GM23338 (cell line): Measurements from ENCODE around the gene OR52E2. TPM values are rescaled to one million over a fixed set of nuclear protein-coding genes. Genes with fewer than 3 reads are reported as not detected.

Experiments
- ATAC-seq: fragments of 200-7000 bp; cut with Tn5 transposase; 3 replicates; pipeline ENCODE4 v1.9.1; 2020
- DNase-seq: peaks from one replicate; pipeline ENCODE4 v3.0.0-alpha.2; 2015; ENCODE audit warnings: low spot score
- H2AFZ ChIP-seq: fragments of 200-600 bp; sonication (generic); 2 replicates; pipeline ENCODE4 v1.8.0; 2016; ENCODE audit warnings: antibody characterized with exemption, mild to moderate bottlenecking, moderate library complexity
- H3F3A ChIP-seq: fragments of 200-600 bp; sonication (generic); replicated peaks from 2 replicates; pipeline ENCODE4 v1.8.0; 2017; ENCODE audit warnings: antibody characterized with exemption, mixed run types, low read depth
- H3K27ac ChIP-seq: fragments of 200-600 bp; sonication (generic); 2 replicates; pipeline ENCODE4 v1.6.1; 2016; ENCODE audit warnings: low read depth
- H3K27me3 ChIP-seq: fragments of 200-600 bp; sonication (generic); 2 replicates; pipeline ENCODE4 v1.8.0; 2016; ENCODE audit warnings: mild to moderate bottlenecking, mixed run types, moderate library complexity; ENCODE audit not compliant: insufficient read depth
- H3K36me3 ChIP-seq: fragments of 200-600 bp; sonication (generic); 2 replicates; pipeline ENCODE4 v1.8.0; 2016; ENCODE audit warnings: mild to moderate bottlenecking; ENCODE audit not compliant: insufficient read depth
- H3K4me1 ChIP-seq: fragments of 200-600 bp; sonication (generic); 2 replicates; pipeline ENCODE4 v1.8.0; 2016; ENCODE audit warnings: mild to moderate bottlenecking, moderate library complexity; ENCODE audit not compliant: insufficient read depth
- H3K4me2 ChIP-seq: fragments of 200-600 bp; sonication (generic); 2 replicates; pipeline ENCODE4 v1.7.1; 2017; ENCODE audit warnings: mixed run types
- H3K4me3 ChIP-seq: fragments of 200-600 bp; sonication (generic); 2 replicates; pipeline ENCODE4 v1.6.1; 2016; ENCODE audit warnings: mixed run types
- H3K79me2 ChIP-seq: fragments of 200-600 bp; sonication (generic); replicated peaks from 2 replicates; pipeline ENCODE4 v1.8.0; 2017; ENCODE audit warnings: mild to moderate bottlenecking; ENCODE audit not compliant: insufficient read depth
- H3K9me2 ChIP-seq: fragments of 200-600 bp; sonication (generic); 2 replicates; pipeline ENCODE4 v1.8.0; 2017; ENCODE audit not compliant: insufficient read depth
- H4K20me1 ChIP-seq: fragments of 200-600 bp; sonication (generic); replicated peaks from 2 replicates; pipeline ENCODE4 v1.8.0; 2017; ENCODE audit warnings: mild to moderate bottlenecking; ENCODE audit not compliant: insufficient read depth
- H3K27ac Mint-ChIP-seq: 2 replicates; pipeline ENCODE4 v1.8.0; 2020; ENCODE audit warnings: inconsistent platforms, mild to moderate bottlenecking, moderate library complexity, mixed read lengths
- H3K27me3 Mint-ChIP-seq: 3 replicates; pipeline ENCODE4 v1.8.0; 2022; ENCODE audit warnings: low read depth, mild to moderate bottlenecking, moderate library complexity, mixed read lengths, inconsistent platforms; ENCODE audit not compliant: insufficient read depth, poor library complexity
- H3K36me3 Mint-ChIP-seq: 3 replicates; pipeline ENCODE4 v1.8.0; 2021; ENCODE audit warnings: low read depth, mild to moderate bottlenecking, inconsistent platforms, moderate library complexity, mixed read lengths
- H3K4me1 Mint-ChIP-seq: 3 replicates; pipeline ENCODE4 v1.8.0; 2020; ENCODE audit warnings: mild to moderate bottlenecking, inconsistent platforms, mixed read lengths
- H3K4me3 Mint-ChIP-seq: 3 replicates; pipeline ENCODE4 v1.8.0; 2021; ENCODE audit warnings: moderate library complexity, mild to moderate bottlenecking, inconsistent platforms, mixed read lengths
- H3K9me3 Mint-ChIP-seq: 3 replicates; pipeline ENCODE4 v1.8.0; 2020; ENCODE audit warnings: moderate library complexity, mild to moderate bottlenecking, inconsistent platforms, mixed read lengths
- CREB1 ChIP-seq: fragments of 250-450 bp; sonication (Bioruptor Pico); IDR thresholded peaks from 2 replicates; pipeline ENCODE4 v1.5.0; 2020; ENCODE audit warnings: low read depth, mild to moderate bottlenecking, moderate library complexity
- EZH2phosphoT487 ChIP-seq: fragments of 200-600 bp; sonication (generic); IDR thresholded peaks from one replicate; pipeline ENCODE4 v1.8.1; 2018; ENCODE audit warnings: antibody characterized with exemption; ENCODE audit not compliant: unreplicated experiment
- JUNB ChIP-seq: IDR thresholded peaks from one replicate; pipeline ENCODE4 v1.6.1; 2016; ENCODE audit warnings: antibody characterized with exemption; ENCODE audit not compliant: unreplicated experiment
- NANOG ChIP-seq: IDR thresholded peaks from 2 replicates; pipeline ENCODE4 v1.6.1; 2016; ENCODE audit warnings: antibody characterized with exemption, borderline replicate concordance
- POLR2AphosphoS5 ChIP-seq: IDR thresholded peaks from 2 replicates; pipeline ENCODE4 v1.6.1; 2016; ENCODE audit warnings: antibody characterized with exemption, low read depth
- STAT1 ChIP-seq: IDR thresholded peaks from one replicate; pipeline ENCODE4 v1.6.1; 2016; ENCODE audit warnings: antibody characterized with exemption; ENCODE audit not compliant: unreplicated experiment
- ZNF114 ChIP-seq: fragments of 250-450 bp; sonication (Bioruptor Pico); IDR thresholded peaks from 2 replicates; pipeline ENCODE4 v1.5.0; 2020; ENCODE audit warnings: mild to moderate bottlenecking, moderate library complexity
- ZNF331 ChIP-seq: fragments of 250-450 bp; sonication (Bioruptor Pico); IDR thresholded peaks from 2 replicates; pipeline ENCODE4 v1.5.0; 2020; ENCODE audit warnings: low read depth, mild to moderate bottlenecking, moderate library complexity
- polyA plus RNA-seq: library from polyadenylated mRNA; unstranded; fragments of >200 nt; fragmentation: Nextera tagmentation; extraction: Ambion mirVana; gene quantifications from 2 replicates; pipeline ENCODE4 v1.2.1, GENCODE V29; 2016
- total RNA-seq: library from RNA; depleted of rRNA; stranded (reverse); fragments of >200 nt; shearing (Covaris generic); gene quantifications from 2 replicates; pipeline ENCODE4 v1.2.3, GENCODE V29; 2014
- TF ChIP-seq, protein P1 (sequence below): IDR thresholded peaks from 2 replicates; pipeline ENCODE4 v1.6.1; 2016; ENCODE audit warnings: antibody characterized with exemption
- TF ChIP-seq, protein P2 (sequence below), 2 experiments: fragments of 200-600 bp in 1 of 2; sonication (generic) in 1 of 2; conservative IDR thresholded peaks; 2 replicates each; pipeline versions ENCODE4 v1.5.1 to v1.6.1; 2016 to 2017; ENCODE audit warnings: antibody characterized with exemption in 2 of 2, low read depth in 2 of 2, mild to moderate bottlenecking in 2 of 2, moderate library complexity in 1 of 2
- TF ChIP-seq, protein P3 (sequence below): IDR thresholded peaks from one replicate; pipeline ENCODE4 v1.6.1; 2018; ENCODE audit warnings: antibody characterized with exemption; ENCODE audit not compliant: unreplicated experiment
- TF ChIP-seq, protein P4 (sequence below): fragments of 250-450 bp; sonication (Bioruptor Pico); IDR thresholded peaks from 2 replicates; pipeline ENCODE4 v1.5.0; 2020; ENCODE audit warnings: mild to moderate bottlenecking, moderate library complexity

Gene OR52E2
- total and polyA plus RNA-seq, 2 experiments from 2014 or later: not detected

DNA sequence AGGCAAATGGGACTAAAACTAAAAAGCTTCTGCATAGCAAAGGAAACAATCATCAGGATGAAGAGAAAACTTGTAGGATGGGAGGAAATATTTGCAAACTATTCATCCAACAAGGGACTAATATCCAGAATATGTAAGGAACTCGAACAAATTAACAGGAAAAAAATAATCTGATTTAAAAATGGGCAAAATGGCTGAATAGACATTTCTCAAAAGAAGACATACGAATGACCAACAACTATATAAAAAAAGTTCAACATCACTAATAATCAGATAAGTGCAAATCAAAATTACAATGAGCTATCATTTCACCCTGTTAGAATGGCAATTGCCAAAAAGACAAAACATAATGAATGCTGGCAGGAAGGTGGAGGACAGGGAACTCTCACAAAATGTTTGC, 22.0 kb upstream of the OR52E2 start:
- TF ChIP-seq POLR2AphosphoS5 (no peak), ZNF331 (CRISPR knock-in tag) (no peak), CREB1 (CRISPR knock-in tag) (no peak), NANOG (no peak), STAT1 (no peak), JUNB (no peak), EZH2phosphoT487 (no peak), ZNF114 (CRISPR knock-in tag) (no peak)
- TF ChIP-seq, protein P1, sequence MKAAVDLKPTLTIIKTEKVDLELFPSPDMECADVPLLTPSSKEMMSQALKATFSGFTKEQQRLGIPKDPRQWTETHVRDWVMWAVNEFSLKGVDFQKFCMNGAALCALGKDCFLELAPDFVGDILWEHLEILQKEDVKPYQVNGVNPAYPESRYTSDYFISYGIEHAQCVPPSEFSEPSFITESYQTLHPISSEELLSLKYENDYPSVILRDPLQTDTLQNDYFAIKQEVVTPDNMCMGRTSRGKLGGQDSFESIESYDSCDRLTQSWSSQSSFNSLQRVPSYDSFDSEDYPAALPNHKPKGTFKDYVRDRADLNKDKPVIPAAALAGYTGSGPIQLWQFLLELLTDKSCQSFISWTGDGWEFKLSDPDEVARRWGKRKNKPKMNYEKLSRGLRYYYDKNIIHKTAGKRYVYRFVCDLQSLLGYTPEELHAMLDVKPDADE: no peak
- TF ChIP-seq, protein P2, sequence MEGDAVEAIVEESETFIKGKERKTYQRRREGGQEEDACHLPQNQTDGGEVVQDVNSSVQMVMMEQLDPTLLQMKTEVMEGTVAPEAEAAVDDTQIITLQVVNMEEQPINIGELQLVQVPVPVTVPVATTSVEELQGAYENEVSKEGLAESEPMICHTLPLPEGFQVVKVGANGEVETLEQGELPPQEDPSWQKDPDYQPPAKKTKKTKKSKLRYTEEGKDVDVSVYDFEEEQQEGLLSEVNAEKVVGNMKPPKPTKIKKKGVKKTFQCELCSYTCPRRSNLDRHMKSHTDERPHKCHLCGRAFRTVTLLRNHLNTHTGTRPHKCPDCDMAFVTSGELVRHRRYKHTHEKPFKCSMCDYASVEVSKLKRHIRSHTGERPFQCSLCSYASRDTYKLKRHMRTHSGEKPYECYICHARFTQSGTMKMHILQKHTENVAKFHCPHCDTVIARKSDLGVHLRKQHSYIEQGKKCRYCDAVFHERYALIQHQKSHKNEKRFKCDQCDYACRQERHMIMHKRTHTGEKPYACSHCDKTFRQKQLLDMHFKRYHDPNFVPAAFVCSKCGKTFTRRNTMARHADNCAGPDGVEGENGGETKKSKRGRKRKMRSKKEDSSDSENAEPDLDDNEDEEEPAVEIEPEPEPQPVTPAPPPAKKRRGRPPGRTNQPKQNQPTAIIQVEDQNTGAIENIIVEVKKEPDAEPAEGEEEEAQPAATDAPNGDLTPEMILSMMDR (conservative IDR thresholded peaks at IDR 0.05; ENCODE audit: low read depth in 2 of 2): no peak
- TF ChIP-seq, protein P3, sequence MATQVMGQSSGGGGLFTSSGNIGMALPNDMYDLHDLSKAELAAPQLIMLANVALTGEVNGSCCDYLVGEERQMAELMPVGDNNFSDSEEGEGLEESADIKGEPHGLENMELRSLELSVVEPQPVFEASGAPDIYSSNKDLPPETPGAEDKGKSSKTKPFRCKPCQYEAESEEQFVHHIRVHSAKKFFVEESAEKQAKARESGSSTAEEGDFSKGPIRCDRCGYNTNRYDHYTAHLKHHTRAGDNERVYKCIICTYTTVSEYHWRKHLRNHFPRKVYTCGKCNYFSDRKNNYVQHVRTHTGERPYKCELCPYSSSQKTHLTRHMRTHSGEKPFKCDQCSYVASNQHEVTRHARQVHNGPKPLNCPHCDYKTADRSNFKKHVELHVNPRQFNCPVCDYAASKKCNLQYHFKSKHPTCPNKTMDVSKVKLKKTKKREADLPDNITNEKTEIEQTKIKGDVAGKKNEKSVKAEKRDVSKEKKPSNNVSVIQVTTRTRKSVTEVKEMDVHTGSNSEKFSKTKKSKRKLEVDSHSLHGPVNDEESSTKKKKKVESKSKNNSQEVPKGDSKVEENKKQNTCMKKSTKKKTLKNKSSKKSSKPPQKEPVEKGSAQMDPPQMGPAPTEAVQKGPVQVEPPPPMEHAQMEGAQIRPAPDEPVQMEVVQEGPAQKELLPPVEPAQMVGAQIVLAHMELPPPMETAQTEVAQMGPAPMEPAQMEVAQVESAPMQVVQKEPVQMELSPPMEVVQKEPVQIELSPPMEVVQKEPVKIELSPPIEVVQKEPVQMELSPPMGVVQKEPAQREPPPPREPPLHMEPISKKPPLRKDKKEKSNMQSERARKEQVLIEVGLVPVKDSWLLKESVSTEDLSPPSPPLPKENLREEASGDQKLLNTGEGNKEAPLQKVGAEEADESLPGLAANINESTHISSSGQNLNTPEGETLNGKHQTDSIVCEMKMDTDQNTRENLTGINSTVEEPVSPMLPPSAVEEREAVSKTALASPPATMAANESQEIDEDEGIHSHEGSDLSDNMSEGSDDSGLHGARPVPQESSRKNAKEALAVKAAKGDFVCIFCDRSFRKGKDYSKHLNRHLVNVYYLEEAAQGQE: no peak
- TF ChIP-seq, protein P4, sequence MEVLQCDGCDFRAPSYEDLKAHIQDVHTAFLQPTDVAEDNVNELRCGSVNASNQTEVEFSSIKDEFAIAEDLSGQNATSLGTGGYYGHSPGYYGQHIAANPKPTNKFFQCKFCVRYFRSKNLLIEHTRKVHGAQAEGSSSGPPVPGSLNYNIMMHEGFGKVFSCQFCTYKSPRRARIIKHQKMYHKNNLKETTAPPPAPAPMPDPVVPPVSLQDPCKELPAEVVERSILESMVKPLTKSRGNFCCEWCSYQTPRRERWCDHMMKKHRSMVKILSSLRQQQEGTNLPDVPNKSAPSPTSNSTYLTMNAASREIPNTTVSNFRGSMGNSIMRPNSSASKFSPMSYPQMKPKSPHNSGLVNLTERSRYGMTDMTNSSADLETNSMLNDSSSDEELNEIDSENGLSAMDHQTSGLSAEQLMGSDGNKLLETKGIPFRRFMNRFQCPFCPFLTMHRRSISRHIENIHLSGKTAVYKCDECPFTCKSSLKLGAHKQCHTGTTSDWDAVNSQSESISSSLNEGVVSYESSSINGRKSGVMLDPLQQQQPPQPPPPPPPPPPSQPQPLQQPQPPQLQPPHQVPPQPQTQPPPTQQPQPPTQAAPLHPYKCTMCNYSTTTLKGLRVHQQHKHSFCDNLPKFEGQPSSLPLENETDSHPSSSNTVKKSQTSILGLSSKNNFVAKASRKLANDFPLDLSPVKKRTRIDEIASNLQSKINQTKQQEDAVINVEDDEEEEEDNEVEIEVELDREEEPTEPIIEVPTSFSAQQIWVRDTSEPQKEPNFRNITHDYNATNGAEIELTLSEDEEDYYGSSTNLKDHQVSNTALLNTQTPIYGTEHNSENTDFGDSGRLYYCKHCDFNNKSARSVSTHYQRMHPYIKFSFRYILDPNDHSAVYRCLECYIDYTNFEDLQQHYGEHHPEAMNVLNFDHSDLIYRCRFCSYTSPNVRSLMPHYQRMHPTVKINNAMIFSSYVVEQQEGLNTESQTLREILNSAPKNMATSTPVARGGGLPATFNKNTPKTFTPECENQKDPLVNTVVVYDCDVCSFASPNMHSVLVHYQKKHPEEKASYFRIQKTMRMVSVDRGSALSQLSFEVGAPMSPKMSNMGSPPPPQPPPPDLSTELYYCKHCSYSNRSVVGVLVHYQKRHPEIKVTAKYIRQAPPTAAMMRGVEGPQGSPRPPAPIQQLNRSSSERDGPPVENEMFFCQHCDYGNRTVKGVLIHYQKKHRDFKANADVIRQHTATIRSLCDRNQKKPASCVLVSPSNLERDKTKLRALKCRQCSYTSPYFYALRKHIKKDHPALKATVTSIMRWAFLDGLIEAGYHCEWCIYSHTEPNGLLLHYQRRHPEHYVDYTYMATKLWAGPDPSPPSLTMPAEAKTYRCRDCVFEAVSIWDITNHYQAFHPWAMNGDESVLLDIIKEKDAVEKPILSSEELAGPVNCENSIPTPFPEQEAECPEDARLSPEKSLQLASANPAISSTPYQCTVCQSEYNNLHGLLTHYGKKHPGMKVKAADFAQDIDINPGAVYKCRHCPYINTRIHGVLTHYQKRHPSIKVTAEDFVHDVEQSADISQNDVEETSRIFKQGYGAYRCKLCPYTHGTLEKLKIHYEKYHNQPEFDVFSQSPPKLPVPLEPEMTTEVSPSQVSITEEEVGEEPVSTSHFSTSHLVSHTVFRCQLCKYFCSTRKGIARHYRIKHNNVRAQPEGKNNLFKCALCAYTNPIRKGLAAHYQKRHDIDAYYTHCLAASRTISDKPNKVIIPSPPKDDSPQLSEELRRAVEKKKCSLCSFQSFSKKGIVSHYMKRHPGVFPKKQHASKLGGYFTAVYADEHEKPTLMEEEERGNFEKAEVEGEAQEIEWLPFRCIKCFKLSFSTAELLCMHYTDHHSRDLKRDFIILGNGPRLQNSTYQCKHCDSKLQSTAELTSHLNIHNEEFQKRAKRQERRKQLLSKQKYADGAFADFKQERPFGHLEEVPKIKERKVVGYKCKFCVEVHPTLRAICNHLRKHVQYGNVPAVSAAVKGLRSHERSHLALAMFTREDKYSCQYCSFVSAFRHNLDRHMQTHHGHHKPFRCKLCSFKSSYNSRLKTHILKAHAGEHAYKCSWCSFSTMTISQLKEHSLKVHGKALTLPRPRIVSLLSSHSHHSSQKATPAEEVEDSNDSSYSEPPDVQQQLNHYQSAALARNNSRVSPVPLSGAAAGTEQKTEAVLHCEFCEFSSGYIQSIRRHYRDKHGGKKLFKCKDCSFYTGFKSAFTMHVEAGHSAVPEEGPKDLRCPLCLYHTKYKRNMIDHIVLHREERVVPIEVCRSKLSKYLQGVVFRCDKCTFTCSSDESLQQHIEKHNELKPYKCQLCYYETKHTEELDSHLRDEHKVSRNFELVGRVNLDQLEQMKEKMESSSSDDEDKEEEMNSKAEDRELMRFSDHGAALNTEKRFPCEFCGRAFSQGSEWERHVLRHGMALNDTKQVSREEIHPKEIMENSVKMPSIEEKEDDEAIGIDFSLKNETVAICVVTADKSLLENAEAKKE (CRISPR knock-in tag): no peak

More for the DNA sequence above, 22.0 kb upstream of the OR52E2 start:
- Histone ChIP-seq H3K27ac (no peak overlapping the region), H3K79me2 (no peaks in the 10 kb centered on the region), H3K4me3 (no peak overlapping the region), H3F3A (no peaks in the 10 kb centered on the region), H3K4me2 (no peak overlapping the region), H2AFZ (no peak overlapping the region), H4K20me1 (no peaks in the 10 kb centered on the region), H3K27me3 (no peaks in the 10 kb centered on the region), H3K9me2 (0 out of 2 replicates have a peak, but pooled peaks cover 3% of the 10 kb centered on the region), H3K4me1 (no peaks in the 10 kb centered on the region), H3K36me3 (no peaks in the 10 kb centered on the region)
- DNase-seq (no peak), ATAC-seq (no peak)
- Mint-ChIP-seq H3K27me3 (no peaks in the 10 kb centered on the region), H3K36me3 (no peaks in the 10 kb centered on the region), H3K4me1 (no peaks in the 10 kb centered on the region), H3K4me3 (no peak overlapping the region), H3K27ac (no peak overlapping the region), H3K9me3 (no peaks in the 10 kb centered on the region)
